Measurements from ENCODE around the gene XKR3.

XKR3 gene

DNA sequence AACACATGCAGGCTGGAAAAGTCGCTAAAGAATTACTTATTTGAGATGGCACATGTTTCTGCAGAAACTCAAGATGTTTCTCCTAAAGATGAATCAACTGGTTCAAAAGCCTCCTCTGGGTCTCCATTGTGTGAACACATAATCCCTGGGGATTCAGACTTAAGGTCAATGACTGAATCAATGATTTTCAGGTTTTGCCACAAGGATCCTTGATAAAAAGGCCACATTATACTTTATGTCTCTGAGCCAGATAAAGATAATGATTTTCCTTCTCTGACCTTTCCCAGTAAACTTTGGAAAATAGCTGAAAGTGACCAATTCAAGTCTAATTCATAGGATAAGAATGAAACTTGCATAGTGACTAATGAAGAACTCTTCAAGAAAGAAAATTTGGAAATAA, 2.3 kb upstream of the XKR3 start:
- H3K27ac ChIP-seq: no peak overlapping the region
- TF ChIP-seq, protein P1, sequence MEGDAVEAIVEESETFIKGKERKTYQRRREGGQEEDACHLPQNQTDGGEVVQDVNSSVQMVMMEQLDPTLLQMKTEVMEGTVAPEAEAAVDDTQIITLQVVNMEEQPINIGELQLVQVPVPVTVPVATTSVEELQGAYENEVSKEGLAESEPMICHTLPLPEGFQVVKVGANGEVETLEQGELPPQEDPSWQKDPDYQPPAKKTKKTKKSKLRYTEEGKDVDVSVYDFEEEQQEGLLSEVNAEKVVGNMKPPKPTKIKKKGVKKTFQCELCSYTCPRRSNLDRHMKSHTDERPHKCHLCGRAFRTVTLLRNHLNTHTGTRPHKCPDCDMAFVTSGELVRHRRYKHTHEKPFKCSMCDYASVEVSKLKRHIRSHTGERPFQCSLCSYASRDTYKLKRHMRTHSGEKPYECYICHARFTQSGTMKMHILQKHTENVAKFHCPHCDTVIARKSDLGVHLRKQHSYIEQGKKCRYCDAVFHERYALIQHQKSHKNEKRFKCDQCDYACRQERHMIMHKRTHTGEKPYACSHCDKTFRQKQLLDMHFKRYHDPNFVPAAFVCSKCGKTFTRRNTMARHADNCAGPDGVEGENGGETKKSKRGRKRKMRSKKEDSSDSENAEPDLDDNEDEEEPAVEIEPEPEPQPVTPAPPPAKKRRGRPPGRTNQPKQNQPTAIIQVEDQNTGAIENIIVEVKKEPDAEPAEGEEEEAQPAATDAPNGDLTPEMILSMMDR (conservative IDR thresholded peaks at IDR 0.05; ENCODE audit: low read depth): no peak
- CTCF ChIA-PET: no interaction called here
- POLR2A ChIA-PET (ENCODE audit: low non-redundant PET): no interaction called here
- DNase-seq (ENCODE audit: low spot score): no peak

DNA sequence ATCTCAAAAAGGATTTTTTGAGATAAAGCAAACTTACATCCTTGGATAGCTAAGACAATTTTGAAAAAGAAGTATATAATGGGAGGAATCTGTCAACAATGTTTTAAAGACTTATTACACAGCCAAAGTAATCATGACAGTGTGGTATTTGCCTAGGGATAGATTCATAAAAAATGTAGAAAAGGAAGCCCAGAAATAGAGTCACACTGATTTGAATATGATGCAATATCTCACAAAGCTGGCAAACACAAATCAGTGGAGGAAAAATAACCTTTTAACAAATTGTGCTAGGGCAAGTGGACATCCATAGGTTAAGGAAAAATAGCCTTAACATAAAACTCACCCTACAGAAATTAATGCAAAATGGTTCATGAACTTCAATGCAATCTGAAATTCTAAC, 6.0 kb downstream of the XKR3 start:
- CTCF ChIA-PET: no interaction called here
- no peak for DNase-seq (ENCODE audit: low spot score)
- no peak overlapping the region for H3K27ac ChIP-seq
- POLR2A ChIA-PET (ENCODE audit: low non-redundant PET): no interaction called here
- TF ChIP-seq, protein P1 (conservative IDR thresholded peaks at IDR 0.05; ENCODE audit: low read depth): no peak

DNA sequence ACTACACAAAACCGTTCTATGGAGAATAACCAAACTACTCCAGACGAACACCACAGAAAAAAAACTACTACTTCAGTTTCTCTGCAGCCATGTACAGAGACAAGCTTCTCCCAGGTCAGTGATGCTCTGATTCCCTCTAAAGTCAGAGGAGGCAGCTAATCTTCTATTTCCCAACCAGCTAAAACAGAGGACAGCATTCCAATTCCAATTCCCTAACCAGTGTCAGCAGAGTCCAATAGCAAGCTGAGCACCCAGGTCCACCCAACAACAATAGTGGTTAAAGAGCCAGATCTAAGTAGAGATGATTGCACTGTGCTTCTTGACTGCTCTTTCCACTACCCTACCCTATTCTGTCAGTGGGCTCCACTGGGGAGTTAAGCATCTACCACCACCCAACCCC, 6.7 kb downstream of the XKR3 start:
- POLR2A ChIA-PET (ENCODE audit: low non-redundant PET): no interaction called here
- TF ChIP-seq, protein P1 (conservative IDR thresholded peaks at IDR 0.05; ENCODE audit: low read depth): no peak
- no peak overlapping the region for H3K27ac ChIP-seq
- no peak for DNase-seq (ENCODE audit: low spot score)
- CTCF ChIA-PET: no interaction called here

DNA sequence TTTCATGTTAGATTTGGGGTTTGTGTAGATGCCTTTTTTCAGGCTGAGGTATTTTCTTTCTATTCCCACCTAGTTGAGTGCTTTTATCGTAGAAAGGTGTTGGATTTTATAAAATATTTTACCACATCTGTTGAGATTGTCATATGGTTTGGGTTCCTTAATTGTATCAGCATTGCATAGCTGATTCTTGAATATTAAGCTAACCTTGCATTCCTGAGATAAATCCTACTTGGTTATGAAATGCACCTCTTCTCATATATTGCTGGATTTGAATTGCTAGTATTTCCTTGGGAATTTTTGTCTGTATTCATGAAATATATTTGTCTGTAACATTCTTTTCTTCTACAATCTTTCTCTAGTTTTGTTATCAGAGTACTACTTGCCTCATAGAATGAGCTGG, 10.1 kb downstream of the XKR3 start:
- DNase-seq (ENCODE audit: low spot score): no peak
- ChIA-PET CTCF (no interaction called here), POLR2A (ENCODE audit: low non-redundant PET) (no interaction called here)
- H3K27ac ChIP-seq: no peak overlapping the region
- TF ChIP-seq, protein P1 (conservative IDR thresholded peaks at IDR 0.05; ENCODE audit: low read depth): no peak

DNA sequence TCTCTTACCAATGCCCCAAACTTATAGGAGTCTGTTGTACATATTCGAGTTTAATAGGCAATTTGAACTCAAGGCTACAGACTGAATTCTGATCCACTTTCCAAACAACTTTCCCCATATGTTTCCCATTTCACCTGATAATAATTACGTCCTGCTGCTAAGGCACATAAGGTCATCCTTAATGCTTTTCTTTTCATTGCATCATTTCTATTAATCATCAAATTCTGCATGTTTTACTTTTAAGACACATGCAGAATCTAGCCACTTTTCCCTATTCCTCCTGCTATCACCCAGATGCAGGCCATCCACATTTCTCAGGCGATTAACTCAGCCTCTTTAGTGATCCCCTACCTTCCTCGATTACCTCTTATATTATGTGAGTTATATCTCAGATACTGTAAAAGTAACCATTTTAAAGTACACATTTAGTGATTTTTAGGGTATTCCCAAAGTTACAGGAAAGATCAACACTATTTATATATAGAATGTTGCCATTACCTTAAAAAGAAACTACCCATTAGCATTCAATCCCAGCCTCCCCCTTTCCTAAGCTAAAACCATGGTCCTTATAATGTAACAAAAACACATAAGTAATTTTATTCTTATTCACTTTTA, 14.9 kb downstream of the XKR3 start:
- TF ChIP-seq, protein P1 (conservative IDR thresholded peaks at IDR 0.05; ENCODE audit: low read depth): no peak
- DNase-seq (ENCODE audit: low spot score): no peak
- H3K27ac ChIP-seq: no peak overlapping the region
- CTCF ChIA-PET: no interaction called here
- POLR2A ChIA-PET (ENCODE audit: low non-redundant PET): no interaction called here

DNA sequence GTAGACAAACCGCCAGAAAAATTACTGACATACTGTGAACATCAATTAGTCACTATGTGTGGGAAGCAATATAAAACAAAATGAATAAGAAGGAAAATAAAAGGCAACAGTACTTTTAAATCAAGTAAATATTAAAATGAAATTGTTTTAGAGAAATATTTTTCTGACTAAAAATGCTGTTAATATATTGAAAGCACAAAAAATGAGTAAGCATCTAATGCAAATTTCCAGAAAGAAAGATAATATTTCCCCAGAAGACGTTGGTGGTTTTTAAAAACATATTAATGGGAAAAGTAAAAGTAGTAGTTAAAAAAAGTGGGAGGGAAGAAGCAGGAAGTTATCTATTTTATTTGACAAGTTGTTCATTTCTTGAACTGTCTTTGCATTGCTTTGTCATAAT, 16.5 kb downstream of the XKR3 start:
- DNase-seq (ENCODE audit: low spot score): no peak
- CTCF ChIA-PET: no interaction called here
- POLR2A ChIA-PET (ENCODE audit: low non-redundant PET): no interaction called here
- H3K27ac ChIP-seq: no peak overlapping the region
- TF ChIP-seq, protein P1 (conservative IDR thresholded peaks at IDR 0.05; ENCODE audit: low read depth): no peak

DNA sequence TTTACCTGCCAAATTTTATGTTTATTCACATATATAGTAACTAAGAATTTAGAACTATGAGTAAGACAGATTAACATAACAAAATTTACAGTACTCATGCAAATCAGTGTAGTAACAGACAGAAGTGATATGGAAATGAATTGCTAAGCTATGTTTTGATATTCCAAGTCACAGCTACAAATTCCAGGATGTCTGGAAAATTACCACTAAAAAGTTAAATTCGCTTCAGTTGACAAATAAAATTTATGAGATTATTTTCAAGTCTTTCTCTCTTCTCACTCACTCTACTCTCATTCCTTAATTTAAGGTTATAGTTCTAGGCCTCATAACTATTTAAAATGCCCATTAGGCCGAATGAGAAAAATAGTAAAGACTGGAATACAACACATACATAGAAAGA, 18.1 kb downstream of the XKR3 start:
- ChIA-PET POLR2A (ENCODE audit: low non-redundant PET) (no interaction called here), CTCF (no interaction called here)
- TF ChIP-seq, protein P1 (conservative IDR thresholded peaks at IDR 0.05; ENCODE audit: low read depth): no peak
- no peak for DNase-seq (ENCODE audit: low spot score)
- no peak overlapping the region for H3K27ac ChIP-seq
